ENCODE data around the gene SPOP. TPM values are rescaled to one million over a fixed set of nuclear protein-coding genes. Genes with fewer than 3 reads are reported as not detected.

The SPOP gene
- total RNA-seq, 4 donors from 2014 or later = 72.2 to 81.3 (median 74.7) TPM

- no peak for TF ChIP-seq POLR2A (IDR thresholded peaks at IDR 0.05)
- TF ChIP-seq, protein P1, sequence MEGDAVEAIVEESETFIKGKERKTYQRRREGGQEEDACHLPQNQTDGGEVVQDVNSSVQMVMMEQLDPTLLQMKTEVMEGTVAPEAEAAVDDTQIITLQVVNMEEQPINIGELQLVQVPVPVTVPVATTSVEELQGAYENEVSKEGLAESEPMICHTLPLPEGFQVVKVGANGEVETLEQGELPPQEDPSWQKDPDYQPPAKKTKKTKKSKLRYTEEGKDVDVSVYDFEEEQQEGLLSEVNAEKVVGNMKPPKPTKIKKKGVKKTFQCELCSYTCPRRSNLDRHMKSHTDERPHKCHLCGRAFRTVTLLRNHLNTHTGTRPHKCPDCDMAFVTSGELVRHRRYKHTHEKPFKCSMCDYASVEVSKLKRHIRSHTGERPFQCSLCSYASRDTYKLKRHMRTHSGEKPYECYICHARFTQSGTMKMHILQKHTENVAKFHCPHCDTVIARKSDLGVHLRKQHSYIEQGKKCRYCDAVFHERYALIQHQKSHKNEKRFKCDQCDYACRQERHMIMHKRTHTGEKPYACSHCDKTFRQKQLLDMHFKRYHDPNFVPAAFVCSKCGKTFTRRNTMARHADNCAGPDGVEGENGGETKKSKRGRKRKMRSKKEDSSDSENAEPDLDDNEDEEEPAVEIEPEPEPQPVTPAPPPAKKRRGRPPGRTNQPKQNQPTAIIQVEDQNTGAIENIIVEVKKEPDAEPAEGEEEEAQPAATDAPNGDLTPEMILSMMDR (IDR thresholded peaks at IDR 0.05) = no peak
- no peak overlapping the region for H3K27ac ChIP-seq
- no peak overlapping the region for H3K4me3 ChIP-seq
- no peaks in the 10 kb centered on the region for H3K27me3 ChIP-seq
- no peaks in the 10 kb centered on the region for H3K36me3 ChIP-seq
- DNase-seq = no peak
- H3K9me3 ChIP-seq = no peaks in the 10 kb centered on the region
- peaks cover 0 to 22% (median 3%) of the 10 kb centered on the region in 4 donors for H3K4me1 ChIP-seq
Measured at GRCh38 chr17:49632201-49632600, 45.7 kb downstream of the SPOP start.

GRCh38 chr17:49631496-49631895 is 46.4 kb downstream of the SPOP start:
- Histone ChIP-seq H3K36me3 (no peaks in the 10 kb centered on the region), H3K9me3 (no peaks in the 10 kb centered on the region), H3K4me3 (no peak overlapping the region), H3K27ac (no peak overlapping the region), H3K4me1 (peaks cover 0 to 22% (median 3%) of the 10 kb centered on the region in 4 donors), H3K27me3 (no peaks in the 10 kb centered on the region)
- TF ChIP-seq POLR2A (IDR thresholded peaks at IDR 0.05) = no peak
- TF ChIP-seq, protein P1 (IDR thresholded peaks at IDR 0.05) = no peak
- DNase-seq = no peak

DNA sequence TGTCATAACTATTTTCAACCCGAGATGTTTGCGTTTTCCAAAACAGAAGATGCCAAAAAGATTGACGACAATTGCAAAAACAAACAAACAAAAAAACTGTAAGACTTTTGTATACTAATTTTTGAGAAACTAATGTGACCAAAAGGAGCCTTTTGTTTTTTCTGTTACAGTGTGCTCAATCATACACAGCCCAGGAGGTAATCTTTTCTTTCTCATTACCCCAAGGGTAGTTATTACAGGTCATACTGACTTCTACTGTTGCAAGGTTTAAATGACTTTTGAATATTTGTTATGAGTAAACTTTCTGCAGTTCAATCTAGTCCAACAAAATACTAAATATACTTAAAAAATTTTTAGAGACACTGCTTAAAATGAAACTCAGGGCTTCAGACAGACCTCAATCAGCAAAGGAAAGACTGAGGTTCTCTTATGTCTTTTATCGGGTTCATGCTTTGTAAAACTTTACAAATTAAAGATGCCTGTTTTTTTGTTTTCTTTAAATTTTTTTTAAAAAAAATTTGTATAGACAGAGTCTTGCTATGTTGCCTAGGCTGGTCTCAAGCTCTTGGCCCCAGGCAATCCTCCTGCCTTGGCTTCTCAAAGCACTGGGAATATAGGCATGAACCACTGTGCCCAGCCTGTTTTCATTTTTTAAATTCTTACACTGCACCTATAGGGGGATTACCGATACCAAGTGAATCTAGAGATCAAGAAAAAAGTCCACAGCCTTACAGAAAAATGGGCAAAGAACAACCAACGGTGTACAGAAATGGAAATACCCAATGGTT is 47.6 kb downstream of the SPOP start:
- no peaks in the 10 kb centered on the region for H3K27me3 ChIP-seq
- no peaks in the 10 kb centered on the region for H3K9me3 ChIP-seq
- TF ChIP-seq POLR2A (IDR thresholded peaks at IDR 0.05) = no peak
- TF ChIP-seq, protein P1 (IDR thresholded peaks at IDR 0.05) = peak in 1 of 6 experiments; percentile 6
- H3K4me1 ChIP-seq = peaks cover 0 to 22% (median 3%) of the 10 kb centered on the region in 4 donors
- peaks cover 0 to 5% (median 0%) of the 10 kb centered on the region in 3 donors for H3K36me3 ChIP-seq
- DNase-seq = no peak
- no peak overlapping the region for H3K27ac ChIP-seq
- no peak overlapping the region for H3K4me3 ChIP-seq

DNA sequence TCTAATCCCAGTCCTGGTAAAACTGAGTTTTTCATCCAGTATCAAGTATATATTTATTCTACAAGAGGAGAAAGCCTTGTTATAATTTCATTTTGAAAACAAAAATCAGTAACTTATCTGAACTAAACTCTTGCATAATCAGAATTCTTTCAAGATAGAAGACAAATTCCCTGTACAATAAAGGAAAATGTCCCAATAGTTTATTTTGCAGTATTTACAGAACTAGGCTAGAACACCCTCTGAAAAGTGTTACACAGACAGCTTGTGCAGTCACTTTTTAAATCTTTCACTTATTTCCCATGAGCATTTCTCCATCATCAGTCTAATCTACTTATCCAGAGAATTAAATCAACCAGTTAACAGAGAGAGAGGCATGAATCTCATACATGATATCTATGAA is 48.5 kb downstream of the SPOP start:
- Histone ChIP-seq H3K27ac (no peak overlapping the region), H3K9me3 (no peaks in the 10 kb centered on the region), H3K4me1 (peaks cover 0 to 14% (median 3%) of the 10 kb centered on the region in 4 donors), H3K4me3 (no peak overlapping the region), H3K36me3 (peaks cover 0 to 5% (median 0%) of the 10 kb centered on the region in 3 donors), H3K27me3 (no peaks in the 10 kb centered on the region)
- TF ChIP-seq, protein P1 (IDR thresholded peaks at IDR 0.05) = no peak
- DNase-seq = no peak

DNA sequence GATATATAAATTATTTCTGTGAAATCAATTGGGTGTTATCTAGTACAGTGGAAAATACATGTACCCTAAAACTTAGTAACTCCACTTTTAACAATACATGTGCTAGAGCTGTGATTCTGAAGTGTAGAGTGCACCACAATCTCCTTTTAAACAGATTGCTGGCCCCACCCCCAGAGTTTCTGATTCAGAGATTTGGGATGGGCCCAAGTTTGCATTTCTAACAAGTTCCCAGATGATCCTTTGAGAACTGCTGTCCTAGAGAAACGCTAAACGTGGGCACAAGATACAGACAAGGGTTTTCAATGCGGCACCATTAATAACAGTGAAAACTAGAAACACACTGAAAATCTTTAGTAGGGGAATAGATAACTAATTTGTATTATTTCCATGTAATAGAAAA is 53.0 kb downstream of the SPOP start:
- no peak for TF ChIP-seq POLR2A (IDR thresholded peaks at IDR 0.05)
- TF ChIP-seq, protein P1 (IDR thresholded peaks at IDR 0.05) = no peak
- Histone ChIP-seq H3K27me3 (no peaks in the 10 kb centered on the region), H3K4me1 (peaks cover 0 to 5% (median 0%) of the 10 kb centered on the region in 4 donors), H3K36me3 (peaks cover 0 to 36% (median 0%) of the 10 kb centered on the region in 3 donors), H3K4me3 (no peak overlapping the region), H3K9me3 (no peaks in the 10 kb centered on the region), H3K27ac (no peak overlapping the region)
- DNase-seq = no peak
